ENCODE results near the gene MYO9B. TPM values are rescaled to one million over a fixed set of nuclear protein-coding genes. Genes with fewer than 3 reads are reported as not detected.
A peak's percentile ranks its signal among the peaks of the same experiment; 100 is the strongest.

Gene MYO9B
- total and polyA plus RNA-seq, 9 of the 15 experiments (the other 6 are each of a cell fraction or from before 2014, with no cell fraction given): 2.4 to 77.6 (median 23.0) TPM

DNA sequence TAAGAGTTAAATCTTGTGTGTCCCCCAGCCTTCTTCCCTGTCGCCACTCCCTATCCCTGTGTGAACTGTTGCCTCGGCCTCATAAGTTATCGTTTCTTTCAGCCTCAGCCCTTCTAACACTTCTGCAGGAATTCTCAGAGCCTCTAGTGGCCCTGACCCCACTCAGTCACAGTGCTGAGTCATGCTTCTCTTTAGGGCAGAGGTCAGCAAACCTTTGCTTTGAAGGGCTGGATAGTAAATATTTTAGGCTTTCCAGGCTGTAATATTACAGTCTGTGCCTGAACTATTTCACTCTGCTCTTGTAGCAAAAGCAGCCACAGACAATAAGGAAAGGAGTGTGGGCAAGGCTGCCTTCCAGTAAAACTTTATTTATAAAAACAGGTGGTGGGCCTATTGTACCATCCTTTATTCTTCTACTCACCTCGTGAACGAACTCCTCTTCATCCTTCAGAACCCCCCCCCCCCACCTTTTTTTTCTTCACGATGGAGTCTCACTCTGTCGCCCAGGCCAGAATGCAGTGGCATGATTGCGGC lies 22.1 kb downstream of the MYO9B start (continued):
- TF ChIP-seq, protein P1, sequence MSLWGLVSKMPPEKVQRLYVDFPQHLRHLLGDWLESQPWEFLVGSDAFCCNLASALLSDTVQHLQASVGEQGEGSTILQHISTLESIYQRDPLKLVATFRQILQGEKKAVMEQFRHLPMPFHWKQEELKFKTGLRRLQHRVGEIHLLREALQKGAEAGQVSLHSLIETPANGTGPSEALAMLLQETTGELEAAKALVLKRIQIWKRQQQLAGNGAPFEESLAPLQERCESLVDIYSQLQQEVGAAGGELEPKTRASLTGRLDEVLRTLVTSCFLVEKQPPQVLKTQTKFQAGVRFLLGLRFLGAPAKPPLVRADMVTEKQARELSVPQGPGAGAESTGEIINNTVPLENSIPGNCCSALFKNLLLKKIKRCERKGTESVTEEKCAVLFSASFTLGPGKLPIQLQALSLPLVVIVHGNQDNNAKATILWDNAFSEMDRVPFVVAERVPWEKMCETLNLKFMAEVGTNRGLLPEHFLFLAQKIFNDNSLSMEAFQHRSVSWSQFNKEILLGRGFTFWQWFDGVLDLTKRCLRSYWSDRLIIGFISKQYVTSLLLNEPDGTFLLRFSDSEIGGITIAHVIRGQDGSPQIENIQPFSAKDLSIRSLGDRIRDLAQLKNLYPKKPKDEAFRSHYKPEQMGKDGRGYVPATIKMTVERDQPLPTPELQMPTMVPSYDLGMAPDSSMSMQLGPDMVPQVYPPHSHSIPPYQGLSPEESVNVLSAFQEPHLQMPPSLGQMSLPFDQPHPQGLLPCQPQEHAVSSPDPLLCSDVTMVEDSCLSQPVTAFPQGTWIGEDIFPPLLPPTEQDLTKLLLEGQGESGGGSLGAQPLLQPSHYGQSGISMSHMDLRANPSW (CRISPR knock-in tag; IDR thresholded peaks at IDR 0.05): no peak
- peak; percentile 27 for TF ChIP-seq MEIS2 (IDR thresholded peaks at IDR 0.05; ENCODE audit: partially characterized antibody)
- TF ChIP-seq TCF3 (CRISPR knock-in tag; IDR thresholded peaks at IDR 0.05): no peak
- TF ChIP-seq, protein P2, sequence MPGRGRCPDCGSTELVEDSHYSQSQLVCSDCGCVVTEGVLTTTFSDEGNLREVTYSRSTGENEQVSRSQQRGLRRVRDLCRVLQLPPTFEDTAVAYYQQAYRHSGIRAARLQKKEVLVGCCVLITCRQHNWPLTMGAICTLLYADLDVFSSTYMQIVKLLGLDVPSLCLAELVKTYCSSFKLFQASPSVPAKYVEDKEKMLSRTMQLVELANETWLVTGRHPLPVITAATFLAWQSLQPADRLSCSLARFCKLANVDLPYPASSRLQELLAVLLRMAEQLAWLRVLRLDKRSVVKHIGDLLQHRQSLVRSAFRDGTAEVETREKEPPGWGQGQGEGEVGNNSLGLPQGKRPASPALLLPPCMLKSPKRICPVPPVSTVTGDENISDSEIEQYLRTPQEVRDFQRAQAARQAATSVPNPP (IDR thresholded peaks at IDR 0.05; ENCODE audit: borderline replicate concordance, insufficient read depth, insufficient read length): no peak
- TF ChIP-seq, protein P3, sequence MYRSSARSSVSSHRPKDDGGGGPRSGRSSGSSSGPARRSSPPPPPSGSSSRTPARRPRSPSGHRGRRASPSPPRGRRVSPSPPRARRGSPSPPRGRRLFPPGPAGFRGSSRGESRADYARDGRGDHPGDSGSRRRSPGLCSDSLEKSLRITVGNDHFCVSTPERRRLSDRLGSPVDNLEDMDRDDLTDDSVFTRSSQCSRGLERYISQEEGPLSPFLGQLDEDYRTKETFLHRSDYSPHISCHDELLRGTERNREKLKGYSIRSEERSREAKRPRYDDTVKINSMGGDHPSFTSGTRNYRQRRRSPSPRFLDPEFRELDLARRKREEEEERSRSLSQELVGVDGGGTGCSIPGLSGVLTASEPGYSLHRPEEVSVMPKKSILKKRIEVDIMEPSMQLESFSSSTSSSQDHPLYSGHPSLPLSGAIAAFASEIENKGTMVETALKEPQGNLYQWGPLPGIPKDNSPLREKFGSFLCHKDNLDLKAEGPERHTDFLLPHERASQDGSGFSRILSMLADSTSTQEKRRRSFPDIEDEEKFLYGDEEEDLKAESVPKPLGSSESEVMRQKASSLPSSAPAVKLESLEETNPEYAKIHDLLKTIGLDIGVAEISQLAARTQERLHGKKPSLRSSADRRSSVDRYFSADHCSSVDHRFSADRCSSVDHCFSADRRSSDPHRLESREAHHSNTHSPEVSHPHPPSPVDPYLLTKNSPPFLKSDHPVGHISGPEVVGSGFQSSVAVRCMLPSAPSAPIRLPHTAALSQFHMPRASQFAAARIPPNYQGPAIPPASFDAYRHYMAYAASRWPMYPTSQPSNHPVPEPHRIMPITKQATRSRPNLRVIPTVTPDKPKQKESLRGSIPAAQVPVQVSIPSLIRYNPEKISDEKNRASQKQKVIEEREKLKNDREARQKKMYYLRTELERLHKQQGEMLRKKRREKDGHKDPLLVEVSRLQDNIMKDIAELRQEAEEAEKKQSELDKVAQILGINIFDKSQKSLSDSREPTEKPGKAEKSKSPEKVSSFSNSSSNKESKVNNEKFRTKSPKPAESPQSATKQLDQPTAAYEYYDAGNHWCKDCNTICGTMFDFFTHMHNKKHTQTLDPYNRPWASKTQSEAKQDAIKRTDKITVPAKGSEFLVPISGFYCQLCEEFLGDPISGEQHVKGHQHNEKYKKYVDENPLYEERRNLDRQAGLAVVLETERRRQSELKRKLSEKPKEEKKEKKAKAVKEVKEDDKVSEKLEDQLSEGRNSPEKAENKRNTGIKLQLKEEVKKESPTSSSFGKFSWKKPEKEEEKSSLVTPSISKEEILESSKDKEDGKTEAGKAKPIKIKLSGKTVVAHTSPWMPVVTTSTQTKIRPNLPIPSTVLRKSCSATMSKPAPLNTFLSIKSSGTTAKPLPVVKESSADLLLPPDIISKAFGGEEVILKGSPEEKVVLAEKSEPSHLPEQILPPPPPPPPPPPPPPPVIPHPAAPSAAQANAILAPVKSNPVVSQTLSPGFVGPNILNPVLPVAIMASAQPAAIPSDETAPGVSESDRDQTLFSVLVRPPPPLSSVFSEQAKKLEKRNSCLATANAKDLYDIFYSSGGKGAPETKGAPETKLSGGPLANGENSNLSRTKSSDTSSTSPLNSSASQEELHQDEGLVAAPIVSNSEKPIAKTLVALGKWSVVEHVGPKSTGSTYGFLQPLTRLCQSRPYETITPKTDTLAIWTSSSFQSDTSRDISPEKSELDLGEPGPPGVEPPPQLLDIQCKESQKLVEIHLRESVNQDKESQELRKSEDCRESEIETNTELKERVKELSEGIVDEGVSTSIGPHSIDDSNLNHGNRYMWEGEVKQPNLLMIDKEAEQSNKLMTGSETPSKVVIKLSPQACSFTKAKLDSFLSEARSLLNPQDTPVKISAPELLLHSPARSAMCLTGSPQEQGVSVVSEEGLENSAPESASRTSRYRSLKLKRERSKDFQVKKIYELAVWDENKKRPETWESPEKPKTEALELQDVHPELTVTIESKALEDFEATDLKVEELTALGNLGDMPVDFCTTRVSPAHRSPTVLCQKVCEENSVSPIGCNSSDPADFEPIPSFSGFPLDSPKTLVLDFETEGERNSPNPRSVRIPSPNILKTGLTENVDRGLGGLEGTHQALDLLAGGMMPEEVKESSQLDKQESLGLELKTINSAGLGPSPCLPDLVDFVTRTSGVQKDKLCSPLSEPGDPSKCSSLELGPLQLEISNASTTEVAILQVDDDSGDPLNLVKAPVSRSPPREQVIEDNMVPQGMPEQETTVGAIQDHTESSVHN (IDR thresholded peaks at IDR 0.05; ENCODE audit: borderline replicate concordance in 1 of 2, low read depth in 1 of 2): no peak
- no peak for TF ChIP-seq ZNF507 (tag; conservative IDR thresholded peaks at IDR 0.05)
- TF ChIP-seq GATA2 (CRISPR knock-in tag; IDR thresholded peaks at IDR 0.05): no peak
- TF ChIP-seq ZNF140 (CRISPR knock-in tag; IDR thresholded peaks at IDR 0.05): no peak
- TF ChIP-seq SRSF7 (optimal IDR thresholded peaks at IDR 0.05; ENCODE audit: low read depth, low read length): no peak
- TF ChIP-seq HMG20A (CRISPR knock-in tag; conservative IDR thresholded peaks at IDR 0.05): no peak
- no peak for TF ChIP-seq GTF2F1 (IDR thresholded peaks at IDR 0.05; ENCODE audit: low read depth, low read length)
- no peak for TF ChIP-seq COPS2 (conservative IDR thresholded peaks at IDR 0.05)
- no peak for TF ChIP-seq NFIC (IDR thresholded peaks at IDR 0.05)
- TF ChIP-seq PRPF4 (IDR thresholded peaks at IDR 0.05; ENCODE audit: insufficient read depth, low read depth, low read length, poor library complexity, severe bottlenecking): no peak
- TF ChIP-seq ARID1B (IDR thresholded peaks at IDR 0.05): peak; percentile 58; the same call in 1 of the 2 replicates
- TF ChIP-seq ZNF121 (CRISPR knock-in tag; conservative IDR thresholded peaks at IDR 0.05): no peak
